Transverse colon (tissue), 4 donors: ENCODE results near the gene NTRK3. TPM values are rescaled to one million over a fixed set of nuclear protein-coding genes. Genes with fewer than 3 reads are reported as not detected.

Experiments
- DNase-seq: peaks from one replicate; pipeline ENCODE4 v3.0.0-alpha.2; 2019
- H3K27ac ChIP-seq, 4 donors: fragments of 200-600 bp; sonication (generic); 2 replicates each; pipeline ENCODE4 v1.5.1; 2016 to 2018; ENCODE audit warnings: inconsistent platforms in 4 of 4
- H3K27me3 ChIP-seq: fragments of 200-600 bp; sonication (generic); 2 replicates; pipeline ENCODE4 v1.5.1; 2017; ENCODE audit warnings: inconsistent platforms
- H3K36me3 ChIP-seq, 4 donors: fragments of 200-600 bp; sonication (generic); 2 replicates each; pipeline ENCODE4 v1.5.1; 2017 to 2019; ENCODE audit warnings: inconsistent platforms in 4 of 4
- H3K4me1 ChIP-seq, 4 donors: fragments of 200-600 bp; sonication (generic); 2 replicates each; pipeline ENCODE4 v1.5.1; 2017 to 2020; ENCODE audit warnings: inconsistent platforms in 4 of 4
- H3K4me3 ChIP-seq, 4 donors: fragments of 200-600 bp; sonication (generic); 1 replicate in 1 of 4; 2 replicates in 3 of 4; pipeline versions ENCODE4 v1.5.1 to v1.6.1; 2017 to 2019; ENCODE audit warnings: inconsistent platforms in 4 of 4
- H3K9me3 ChIP-seq, 2 donors: fragments of 200-600 bp; sonication (generic); 2 replicates each; pipeline ENCODE4 v1.5.1; 2017 to 2019; ENCODE audit warnings: inconsistent platforms in 2 of 2
- CTCF ChIP-seq, 5 experiments: fragments of 200-600 bp in 3 of 5; fragments of 450-650 bp in 2 of 5; sonication (generic) in 3 of 5; IDR thresholded peaks; 1 replicate in 2 of 5; 2 replicates in 3 of 5; pipeline ENCODE4 v1.5.1; 2016 to 2017; ENCODE audit warnings: antibody characterized with exemption in 5 of 5, inconsistent platforms in 3 of 5, mild to moderate bottlenecking in 2 of 5, moderate library complexity in 1 of 5
- EP300 ChIP-seq: sonication (generic); formaldehyde crosslinking; IDR thresholded peaks from one replicate; pipeline ENCODE4 v1.6.1; 2017; ENCODE audit warnings: antibody characterized with exemption, low read depth
- POLR2A ChIP-seq: fragments of 450-650 bp; IDR thresholded peaks from one replicate; pipeline ENCODE4 v1.6.1; 2016; ENCODE audit warnings: antibody characterized with exemption, mild to moderate bottlenecking, moderate library complexity
- POLR2AphosphoS5 ChIP-seq, 3 donors: sonication (generic); formaldehyde crosslinking; IDR thresholded peaks; one replicate each; pipeline ENCODE4 v1.6.1; 2016; ENCODE audit warnings: antibody characterized with exemption in 3 of 3
- WGBS, 2 donors: methylation state at CpG; one replicate each; pipeline ENCODE4 v1.1.5; 2018; ENCODE audit warnings: low coverage in 1 of 2; 5-methylcytosine and 5-hydroxymethylcytosine counted together
- in situ Hi-C, 4 donors: fragments of 200-750 bp; cut with MboI; loops; one replicate each; pipeline versions ENCODE4 v1.15.0 to v1.15.1; 2017; ENCODE audit warnings: low sequenced_read_pairs in 3 of 4, low pct_ligation_motif_present in 1 of 4, low pct_unique_long_range_greater_than_20kb in 1 of 4
- intact Hi-C: fragments of 100-400 bp; cut with DNase I; formaldehyde crosslinking; loops from one replicate; pipeline ENCODE4 v1.15.1; 2023; ENCODE audit warnings: low total_unique reads
- total RNA-seq, 4 donors: library from RNA; depleted of rRNA; stranded (reverse); fragments of >200 nt; gene quantifications; one replicate each; pipeline ENCODE4 v1.1.0, GENCODE V29; 2016

The NTRK3 gene
- total RNA-seq, 4 donors from 2014 or later, result 1.1 to 2.8 (median 2.4) TPM

- Histone ChIP-seq H3K27ac (no peak overlapping the region), H3K9me3 (no peaks in the 10 kb centered on the region), H3K4me1 (no peaks in the 10 kb centered on the region), H3K4me3 (no peak overlapping the region), H3K36me3 (no peaks in the 10 kb centered on the region), H3K27me3 (no peaks in the 10 kb centered on the region)
- intact Hi-C loops, result loop anchor here (5.0 kb wide), 1 partner anchor 232 kb away; no protein-coding TSS in a partner anchor
- DNase-seq, result no peak
- in situ Hi-C loops, result loop anchor here in 1 of 4 donors (25.0 kb wide), 1 partner anchor 128 kb away; no protein-coding TSS in a partner anchor
- no peak for TF ChIP-seq POLR2AphosphoS5 (IDR thresholded peaks at IDR 0.05)
- no peak for TF ChIP-seq CTCF (IDR thresholded peaks at IDR 0.05)
- no peak for TF ChIP-seq EP300
- no peak for TF ChIP-seq POLR2A
- WGBS, 2 donors, result 49 to 58% methylated on average over 2 of the region's 2 CpGs
Measured at GRCh38 chr15:88139936-88140335, 116.6 kb downstream of the NTRK3 start.

- H3K27ac ChIP-seq, result no peak overlapping the region
- H3K9me3 ChIP-seq, result no peaks in the 10 kb centered on the region
- H3K4me3 ChIP-seq, result no peak overlapping the region
- DNase-seq, result no peak
- H3K27me3 ChIP-seq, result no peaks in the 10 kb centered on the region
- H3K4me1 ChIP-seq, result no peaks in the 10 kb centered on the region
- no peaks in the 10 kb centered on the region for H3K36me3 ChIP-seq
- intact Hi-C loops, result no loop called here
- in situ Hi-C loops, result loop anchor here in 1 of 4 donors (25.0 kb wide), 1 partner anchor 121 kb away; no protein-coding TSS in a partner anchor
- 57% methylated on average over 6 of the region's 6 CpGs; no CpG with 5 or more reads in 1 of the 2 donors for WGBS, 2 donors
- TF ChIP-seq POLR2A, result no peak
- TF ChIP-seq CTCF (IDR thresholded peaks at IDR 0.05), result no peak
- no peak for TF ChIP-seq EP300
- TF ChIP-seq POLR2AphosphoS5 (IDR thresholded peaks at IDR 0.05), result no peak
Measured at GRCh38 chr15:88133795-88134194, 122.7 kb downstream of the NTRK3 start.

- intact Hi-C loops, result no loop called here
- TF ChIP-seq EP300 (no peak), POLR2AphosphoS5 (IDR thresholded peaks at IDR 0.05) (no peak), CTCF (IDR thresholded peaks at IDR 0.05) (no peak), POLR2A (no peak)
- Histone ChIP-seq H3K36me3 (no peaks in the 10 kb centered on the region), H3K27ac (no peak overlapping the region), H3K27me3 (no peaks in the 10 kb centered on the region), H3K4me1 (no peaks in the 10 kb centered on the region), H3K4me3 (no peak overlapping the region), H3K9me3 (no peaks in the 10 kb centered on the region)
- WGBS, 2 donors, result 48 to 66% methylated on average over 4 of the region's 4 CpGs
- DNase-seq, result no peak
- in situ Hi-C loops, result loop anchor here in 1 of 4 donors (25.0 kb wide), 1 partner anchor 120 kb away; no protein-coding TSS in a partner anchor
Measured at GRCh38 chr15:88132499-88132898, 124.0 kb downstream of the NTRK3 start.

- Histone ChIP-seq H3K36me3 (no peaks in the 10 kb centered on the region), H3K27ac (no peak overlapping the region), H3K4me1 (no peaks in the 10 kb centered on the region), H3K4me3 (no peak overlapping the region), H3K27me3 (no peaks in the 10 kb centered on the region), H3K9me3 (no peaks in the 10 kb centered on the region)
- DNase-seq, result no peak
- 50 to 61% methylated on average over 4 of the region's 4 CpGs for WGBS, 2 donors
- intact Hi-C loops, result no loop called here
- in situ Hi-C loops, result loop anchor here in 1 of 4 donors (25.0 kb wide), 1 partner anchor 120 kb away; no protein-coding TSS in a partner anchor
- no peak for TF ChIP-seq POLR2AphosphoS5 (IDR thresholded peaks at IDR 0.05)
- TF ChIP-seq POLR2A, result no peak
- TF ChIP-seq EP300, result no peak
- TF ChIP-seq CTCF (IDR thresholded peaks at IDR 0.05), result no peak
Measured at GRCh38 chr15:88131937-88132336, 124.6 kb downstream of the NTRK3 start.
